Measurements from ENCODE around the gene INHBB.

Gene INHBB

DNA sequence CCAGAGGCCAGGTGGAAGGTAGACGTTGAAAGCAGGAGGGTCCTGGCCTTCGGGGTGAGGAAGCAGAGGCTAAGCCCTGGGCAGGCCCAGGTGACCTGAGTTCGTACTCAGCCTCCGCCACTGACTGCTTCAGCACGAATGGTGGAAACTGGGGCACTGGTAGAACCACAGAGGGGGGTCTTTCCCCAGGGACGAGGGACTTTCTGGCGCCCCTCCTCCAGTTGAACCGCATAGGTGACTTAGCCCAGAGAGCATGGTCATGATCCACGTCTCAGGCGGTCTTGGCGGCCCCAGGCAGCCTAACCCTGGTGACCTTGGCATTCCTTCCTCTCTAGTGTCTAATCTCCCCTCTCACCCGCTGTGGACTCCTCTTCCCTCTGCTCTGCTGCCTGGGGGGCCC is 30.2 kb downstream of the INHBB start:
- DNase-seq (ENCODE audit: extremely low read depth, low read depth): no peak
- no peak overlapping the region for H3K4me3 ChIP-seq (replicated peaks; ENCODE audit: low read depth, low read length)
- TF ChIP-seq, protein P1, sequence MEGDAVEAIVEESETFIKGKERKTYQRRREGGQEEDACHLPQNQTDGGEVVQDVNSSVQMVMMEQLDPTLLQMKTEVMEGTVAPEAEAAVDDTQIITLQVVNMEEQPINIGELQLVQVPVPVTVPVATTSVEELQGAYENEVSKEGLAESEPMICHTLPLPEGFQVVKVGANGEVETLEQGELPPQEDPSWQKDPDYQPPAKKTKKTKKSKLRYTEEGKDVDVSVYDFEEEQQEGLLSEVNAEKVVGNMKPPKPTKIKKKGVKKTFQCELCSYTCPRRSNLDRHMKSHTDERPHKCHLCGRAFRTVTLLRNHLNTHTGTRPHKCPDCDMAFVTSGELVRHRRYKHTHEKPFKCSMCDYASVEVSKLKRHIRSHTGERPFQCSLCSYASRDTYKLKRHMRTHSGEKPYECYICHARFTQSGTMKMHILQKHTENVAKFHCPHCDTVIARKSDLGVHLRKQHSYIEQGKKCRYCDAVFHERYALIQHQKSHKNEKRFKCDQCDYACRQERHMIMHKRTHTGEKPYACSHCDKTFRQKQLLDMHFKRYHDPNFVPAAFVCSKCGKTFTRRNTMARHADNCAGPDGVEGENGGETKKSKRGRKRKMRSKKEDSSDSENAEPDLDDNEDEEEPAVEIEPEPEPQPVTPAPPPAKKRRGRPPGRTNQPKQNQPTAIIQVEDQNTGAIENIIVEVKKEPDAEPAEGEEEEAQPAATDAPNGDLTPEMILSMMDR (IDR thresholded peaks at IDR 0.05; ENCODE audit: low read depth, low read length, missing control alignments): no peak

DNA sequence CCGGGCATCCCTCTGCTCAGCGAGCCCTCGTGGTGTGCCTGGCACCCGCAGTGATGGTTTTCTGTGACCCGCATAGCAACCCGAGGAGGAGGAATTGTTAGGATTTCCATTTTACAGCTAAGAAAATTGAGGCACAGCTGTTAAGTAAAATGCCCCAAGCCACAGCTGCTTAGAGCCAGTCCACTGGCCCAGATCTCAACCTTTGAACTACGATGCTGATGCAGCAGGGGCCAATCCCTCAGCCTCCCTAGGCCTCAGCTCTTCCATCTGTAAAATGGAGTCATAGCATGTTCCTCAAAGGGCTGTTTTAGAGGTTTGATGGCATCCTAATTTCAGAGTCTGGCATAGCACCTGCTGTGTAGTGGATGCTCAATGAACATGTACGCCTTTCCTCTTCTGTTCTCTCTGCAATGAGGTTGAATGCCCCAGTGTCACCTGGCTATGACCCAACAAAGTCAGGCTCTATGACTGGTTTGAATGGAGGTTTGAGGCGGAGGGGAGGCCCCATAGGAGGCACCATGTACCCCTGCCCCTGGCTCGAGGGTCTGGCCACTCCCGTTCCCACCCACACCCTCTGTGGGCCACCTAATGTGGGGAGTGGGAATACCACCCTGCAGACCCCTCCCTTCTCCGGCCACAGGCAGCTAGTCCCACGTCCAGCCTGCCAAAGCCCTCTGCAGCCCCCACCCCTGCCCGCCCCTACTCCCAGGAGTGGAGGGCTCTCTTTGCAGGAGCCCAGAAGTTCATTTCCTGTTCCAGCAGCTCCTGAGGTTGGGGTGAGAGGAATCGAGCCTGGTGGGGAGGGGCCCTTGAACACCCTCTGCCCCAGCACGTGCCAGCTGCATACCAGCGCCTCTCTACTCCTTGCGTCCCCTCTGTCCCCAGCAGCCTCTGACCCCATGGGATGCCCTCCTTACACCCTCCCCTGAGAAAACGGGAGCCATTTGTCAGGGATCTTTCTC is 31.0 kb downstream of the INHBB start:
- DNase-seq (ENCODE audit: extremely low read depth, low read depth): no peak
- TF ChIP-seq, protein P1 (IDR thresholded peaks at IDR 0.05; ENCODE audit: low read depth, low read length, missing control alignments): no peak
- H3K4me3 ChIP-seq (replicated peaks; ENCODE audit: low read depth, low read length): no peak overlapping the region

DNA sequence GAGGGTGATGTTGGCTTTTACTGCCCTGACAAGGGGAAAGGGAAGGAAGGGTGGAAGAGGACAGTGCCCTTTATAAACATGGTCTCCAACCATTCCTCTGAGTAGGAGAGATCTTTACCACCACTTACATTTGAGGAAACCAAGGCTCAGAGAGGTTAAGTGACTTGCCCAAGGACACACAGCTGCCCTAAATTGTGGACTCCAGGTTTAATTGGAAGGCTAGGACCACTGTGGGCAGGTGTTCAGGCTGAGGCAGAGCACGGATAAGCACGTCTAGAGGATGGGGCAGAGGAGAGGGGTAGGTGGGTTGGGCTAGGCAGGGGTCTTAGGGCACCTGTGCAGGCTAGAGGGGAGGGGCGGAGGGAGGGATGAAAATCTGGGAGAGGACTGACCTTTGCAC is 32.7 kb downstream of the INHBB start:
- TF ChIP-seq, protein P1 (IDR thresholded peaks at IDR 0.05; ENCODE audit: low read depth, low read length, missing control alignments): no peak
- no peak overlapping the region for H3K4me3 ChIP-seq (replicated peaks; ENCODE audit: low read depth, low read length)
- DNase-seq (ENCODE audit: extremely low read depth, low read depth): no peak

DNA sequence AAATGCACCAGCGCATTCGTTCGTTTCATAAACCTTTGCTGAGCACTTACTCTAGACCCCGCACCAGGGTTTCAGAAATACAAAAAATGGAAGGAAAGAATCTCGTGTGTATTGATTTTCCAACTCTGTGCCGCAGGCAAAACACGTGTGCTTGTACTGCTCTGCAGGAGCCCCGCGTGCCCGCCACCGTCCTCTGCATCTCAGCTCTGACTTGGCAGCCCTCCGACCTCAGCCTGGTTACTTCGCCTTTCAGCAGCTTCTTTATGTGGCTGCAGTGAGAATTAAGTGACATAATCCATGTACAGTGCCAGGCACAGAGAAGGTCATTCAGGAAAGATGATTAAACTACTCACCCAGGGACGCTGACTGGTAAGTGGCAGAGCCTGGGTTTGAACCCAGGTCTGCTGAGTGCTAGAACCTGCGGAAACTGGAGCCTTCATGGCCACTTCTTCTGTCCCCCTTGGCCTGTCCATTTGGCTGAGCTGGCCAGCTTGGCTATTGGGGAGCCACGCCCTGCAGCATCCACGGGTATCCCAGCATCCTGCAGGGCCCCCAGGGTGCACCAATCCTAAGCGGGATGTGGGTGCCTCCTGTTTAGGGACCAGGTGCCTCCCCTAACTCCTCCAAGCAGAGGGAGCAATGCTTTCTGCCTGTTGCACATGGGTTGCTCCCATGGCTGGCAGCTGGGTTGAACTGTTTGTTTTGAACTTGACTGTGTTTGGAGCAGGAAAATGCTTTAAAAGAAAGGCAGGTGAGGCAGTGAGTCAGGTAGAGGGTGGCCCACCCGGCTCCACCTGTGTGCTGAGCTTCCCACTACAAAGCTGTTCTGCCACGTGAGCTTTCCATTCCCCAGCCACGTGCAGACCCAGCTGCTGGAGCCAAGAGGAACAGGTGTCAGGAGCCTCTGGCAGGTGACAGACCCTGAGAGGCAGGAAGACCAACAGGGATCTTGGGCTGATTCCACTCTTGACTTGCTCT is 34.3 kb downstream of the INHBB start:
- DNase-seq (ENCODE audit: extremely low read depth, low read depth): no peak
- H3K4me3 ChIP-seq (replicated peaks; ENCODE audit: low read depth, low read length): no peak overlapping the region
- TF ChIP-seq, protein P1 (IDR thresholded peaks at IDR 0.05; ENCODE audit: low read depth, low read length, missing control alignments): no peak

DNA sequence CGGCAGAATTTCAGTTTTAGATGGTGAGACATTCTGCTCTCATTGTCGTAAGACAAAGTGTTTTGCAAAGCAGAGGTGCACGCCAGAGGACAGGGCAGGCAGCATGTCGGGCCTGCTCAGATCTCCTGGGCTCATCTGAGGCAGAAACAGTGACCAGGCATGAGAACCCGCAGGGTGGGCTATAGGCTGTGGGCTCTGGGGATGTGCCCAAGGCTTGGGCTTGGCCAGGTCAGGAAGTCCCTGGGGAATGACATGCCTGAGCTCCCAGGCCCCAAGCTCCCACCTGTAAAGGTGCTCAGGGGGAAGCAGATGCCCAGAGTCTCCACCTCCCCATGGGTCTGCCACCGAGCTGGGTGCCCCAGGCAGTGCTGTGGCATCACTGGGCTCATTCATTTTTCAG is 35.3 kb downstream of the INHBB start:
- DNase-seq (ENCODE audit: extremely low read depth, low read depth): no peak
- TF ChIP-seq, protein P1 (IDR thresholded peaks at IDR 0.05; ENCODE audit: low read depth, low read length, missing control alignments): no peak
- no peak overlapping the region for H3K4me3 ChIP-seq (replicated peaks; ENCODE audit: low read depth, low read length)

DNA sequence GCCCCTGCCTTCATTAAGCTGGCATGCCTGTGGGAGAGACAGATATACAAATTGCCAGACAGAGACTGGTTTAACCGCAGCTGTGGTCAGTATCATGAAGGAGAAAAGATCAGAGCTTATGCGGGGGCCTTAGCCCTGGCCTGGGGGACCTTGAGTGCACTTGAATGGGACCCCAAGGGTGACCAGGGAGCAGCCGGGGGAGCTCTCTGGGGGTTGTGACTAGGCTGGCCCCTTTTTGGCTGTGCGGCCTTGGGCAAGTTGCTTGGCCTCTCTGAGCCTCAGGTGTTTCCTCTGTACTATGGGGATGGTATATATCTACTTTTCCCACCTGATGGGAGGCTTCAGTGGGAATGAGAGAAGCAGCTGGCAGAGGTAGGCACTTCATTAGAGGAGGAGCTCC is 35.7 kb downstream of the INHBB start:
- TF ChIP-seq, protein P1 (IDR thresholded peaks at IDR 0.05; ENCODE audit: low read depth, low read length, missing control alignments): no peak
- no peak overlapping the region for H3K4me3 ChIP-seq (replicated peaks; ENCODE audit: low read depth, low read length)
- no peak for DNase-seq (ENCODE audit: extremely low read depth, low read depth)
